H1 (cell line): ENCODE data around the gene ROBO2.

Source experiments
- CEBPB ChIP-seq: IDR thresholded peaks from 2 replicates; pipeline ENCODE4 v1.6.1; 2012; ENCODE audit warnings: low read depth, low read length
- CHD1 ChIP-seq: IDR thresholded peaks from 2 replicates; pipeline ENCODE4 v1.6.1; 2012; ENCODE audit warnings: low read depth, low read length, improper control_type of control experiment
- CHD2 ChIP-seq: IDR thresholded peaks from 2 replicates; pipeline ENCODE4 v1.6.1; 2012; ENCODE audit warnings: low read length, improper control_type of control experiment
- CREB1 ChIP-seq: IDR thresholded peaks from 2 replicates; pipeline ENCODE4 v1.6.1; 2012; ENCODE audit warnings: inconsistent platforms
- CTCF ChIP-seq, 3 experiments: IDR thresholded peaks; 1 replicate in 2 of 3; 2 replicates in 1 of 3; pipeline versions ENCODE4 v1.5.1 to v1.6.1; 2011; ENCODE audit warnings: low read length in 3 of 3, mild to moderate bottlenecking in 3 of 3, inconsistent platforms in 2 of 3, low read depth in 1 of 3, moderate library complexity in 1 of 3; ENCODE audit not compliant: insufficient read depth in 1 of 3; ENCODE audit errors: control extremely low read depth in 1 of 3
- EP300 ChIP-seq, 2 experiments: IDR thresholded peaks; 1 replicate in 1 of 2; 2 replicates in 1 of 2; pipeline ENCODE4 v1.6.1; 2011 to 2012; ENCODE audit warnings: low read depth in 2 of 2, low read length in 2 of 2, mild to moderate bottlenecking in 2 of 2, borderline replicate concordance in 1 of 2, inconsistent platforms in 1 of 2, moderate library complexity in 1 of 2
- EZH2 ChIP-seq: fragments of 200-600 bp; sonication (generic); IDR thresholded peaks from 2 replicates; pipeline ENCODE4 v1.7.1; 2012; ENCODE audit warnings: low read depth, mild to moderate bottlenecking, moderate library complexity, low read length, inconsistent platforms; ENCODE audit not compliant: severe bottlenecking
- JUN ChIP-seq: IDR thresholded peaks from 2 replicates; pipeline ENCODE4 v1.6.1; 2011; ENCODE audit warnings: low read depth, mild to moderate bottlenecking, improper control_type of control experiment, low read length
- MAX ChIP-seq: IDR thresholded peaks from 2 replicates; pipeline ENCODE4 v1.6.1; 2012; ENCODE audit warnings: inconsistent platforms
- POLR2A ChIP-seq, 2 experiments: IDR thresholded peaks; 1 replicate in 1 of 2; 2 replicates in 1 of 2; pipeline ENCODE4 v1.6.1; 2011; ENCODE audit warnings: low read depth in 2 of 2, low read length in 2 of 2, mild to moderate bottlenecking in 2 of 2; ENCODE audit errors: control extremely low read depth in 1 of 2
- POLR2AphosphoS5 ChIP-seq: IDR thresholded peaks from 2 replicates; pipeline ENCODE4 v1.6.1; 2011; ENCODE audit warnings: low read depth, low read length
- RAD21 ChIP-seq, 2 experiments: IDR thresholded peaks in 1 of 2; conservative IDR thresholded peaks in 1 of 2; 2 replicates each; pipeline ENCODE4 v1.6.1; 2011; ENCODE audit warnings: low read depth in 2 of 2, low read length in 2 of 2, improper control_type of control experiment in 1 of 2, inconsistent platforms in 1 of 2, mild to moderate bottlenecking in 1 of 2, moderate library complexity in 1 of 2
- TAF1 ChIP-seq: IDR thresholded peaks from 2 replicates; pipeline ENCODE4 v1.6.1; 2011; ENCODE audit warnings: mild to moderate bottlenecking, low read depth, low read length

- TF ChIP-seq CTCF (IDR thresholded peaks at IDR 0.05; ENCODE audit: control extremely low read depth in 1 of 3, insufficient read depth in 1 of 3, low read depth in 1 of 3, low read length in 3 of 3) (no peak), CREB1 (no peak), RAD21 (IDR thresholded peaks at IDR 0.05 in 1 of 2, conservative IDR thresholded peaks at IDR 0.05 in 1 of 2; ENCODE audit: low read depth in 2 of 2, low read length in 2 of 2) (no peak), POLR2AphosphoS5 (no peak), MAX (no peak), CHD1 (no peak), JUN (no peak), POLR2A (IDR thresholded peaks at IDR 0.05; ENCODE audit: control extremely low read depth in 1 of 2, low read depth in 2 of 2, low read length in 2 of 2) (no peak), CHD2 (no peak), CEBPB (no peak), TAF1 (no peak), EZH2 (no peak), EP300 (IDR thresholded peaks at IDR 0.05; ENCODE audit: borderline replicate concordance in 1 of 2, low read depth in 2 of 2, low read length in 2 of 2) (no peak)
Measured at GRCh38 chr3:77468626-77469020, 428.7 kb downstream of the ROBO2 start.
